HG03025 (cell line): ENCODE measurements around the gene RASD2.

Source experiments
- ATAC-seq: cut with Tn5 transposase; IDR thresholded peaks from one replicate; pipeline ENCODE4 v1.9.1; 2021; ENCODE audit warnings: mild to moderate bottlenecking, moderate library complexity; ENCODE audit not compliant: unreplicated experiment, low FRiP score

The RASD2 gene

GRCh38 chr22:35599364-35599763, 58.7 kb downstream of the RASD2 start:
- no peak for ATAC-seq

GRCh38 chr22:35600476-35600875, 59.8 kb downstream of the RASD2 start:
- ATAC-seq = no peak

DNA sequence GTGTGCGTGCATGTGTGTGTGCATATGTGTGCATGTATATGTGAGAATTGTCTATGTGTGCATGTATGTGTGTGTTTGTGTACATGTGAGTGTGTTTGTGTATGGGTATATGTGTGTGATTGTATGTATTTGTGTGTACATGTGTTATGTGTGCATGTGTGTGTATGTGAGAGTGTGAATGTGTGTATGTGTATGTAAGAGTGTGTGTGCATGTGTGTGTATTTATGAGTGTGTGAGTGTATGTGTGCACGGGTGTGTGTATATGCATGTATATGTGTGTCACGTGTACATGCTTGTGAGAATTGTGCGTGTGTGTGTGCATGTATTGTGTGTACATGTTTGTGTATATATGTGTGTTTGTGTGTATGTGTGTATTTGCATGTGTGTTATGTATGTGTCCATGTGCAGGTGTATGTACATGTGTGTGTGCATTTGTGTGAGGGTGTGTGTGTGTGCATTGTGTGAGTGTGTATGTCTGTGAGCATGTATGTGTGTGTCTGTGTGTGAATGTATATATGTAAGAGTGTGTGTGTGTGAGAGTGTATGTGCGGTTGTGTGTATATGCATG, 60.5 kb downstream of the RASD2 start:
- ATAC-seq = no peak

DNA sequence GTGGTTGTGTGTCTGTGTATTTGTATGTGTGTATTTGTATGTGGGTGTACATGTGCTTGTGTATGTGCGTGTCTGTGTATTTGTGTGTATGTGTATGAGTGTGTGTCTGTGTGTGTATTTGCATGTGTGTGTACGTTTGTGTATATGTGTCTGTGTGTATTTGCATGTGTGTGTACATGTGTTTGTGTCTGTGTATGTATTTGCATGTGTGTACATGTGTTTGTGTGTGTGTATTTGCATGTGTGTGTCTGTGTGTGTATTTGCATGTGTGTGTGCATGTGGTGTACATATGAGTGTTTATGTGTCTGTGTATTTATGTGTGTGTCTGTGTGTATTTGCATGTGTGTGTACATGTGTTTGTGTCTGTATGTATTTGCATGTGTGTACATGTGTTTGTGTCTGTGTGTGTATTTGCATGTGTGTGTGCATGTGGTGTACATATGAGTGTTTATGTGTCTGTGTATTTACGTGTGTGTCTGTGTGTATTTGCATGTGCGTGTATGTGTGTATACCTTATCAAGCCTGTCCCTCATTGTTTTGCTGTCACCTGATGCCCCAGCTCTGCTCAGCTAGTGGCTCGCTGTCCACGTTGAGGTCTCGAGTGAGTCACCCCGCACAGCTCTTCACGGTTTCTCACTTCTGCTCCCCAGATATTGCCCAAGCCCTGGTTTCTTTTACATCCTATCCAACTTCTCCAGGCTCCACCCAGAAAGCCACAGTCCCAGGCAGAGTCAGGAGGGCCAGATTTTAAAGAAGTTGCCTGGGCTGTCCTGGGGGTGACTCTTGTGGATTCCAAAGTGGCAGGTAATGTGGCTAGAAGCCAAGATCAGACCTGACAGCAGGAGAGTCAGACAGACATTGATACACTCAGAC, 61.3 kb downstream of the RASD2 start:
- no peak for ATAC-seq
